Colonic mucosa (tissue), 4 donors: ENCODE results near the gene UQCRHL. TPM values are rescaled to one million over a fixed set of nuclear protein-coding genes. Genes with fewer than 3 reads are reported as not detected.
"Not testable (repeated sequence)": the region's sequence is repeated elsewhere in the genome, so short reads cannot be mapped to it uniquely, and the experiment has no call there.

Source experiments
- DNase-seq: peaks from one replicate; pipeline ENCODE4 v3.0.0-alpha.2; 2020
- H3K27ac ChIP-seq: fragments of 200-600 bp; one replicate; pipeline ENCODE4 v1.8.0; 2021
- H3K27me3 ChIP-seq: fragments of 200-600 bp; one replicate; pipeline ENCODE4 v1.8.0; 2021
- H3K36me3 ChIP-seq: fragments of 200-600 bp; one replicate; pipeline ENCODE4 v1.8.0; 2021
- H3K4me1 ChIP-seq: fragments of 200-600 bp; one replicate; pipeline ENCODE4 v1.8.0; 2021; ENCODE audit warnings: mild to moderate bottlenecking
- H3K4me3 ChIP-seq: fragments of 200-600 bp; one replicate; pipeline ENCODE4 v1.8.0; 2021
- H3K9ac ChIP-seq, 2 donors: one replicate each; pipeline ENCODE4 v1.7.0; 2013; ENCODE audit warnings: control low read depth in 2 of 2, low read depth in 2 of 2, low read length in 2 of 2
- H3K9me3 ChIP-seq: fragments of 200-600 bp; one replicate; pipeline ENCODE4 v1.8.0; 2021
- intact Hi-C: fragments of 100-400 bp; cut with DNase I; formaldehyde crosslinking; loops from one replicate; pipeline ENCODE4 v1.14.1; 2022
- total RNA-seq, 2 donors: library from RNA; stranded (reverse); fragmentation: NEBNext Ultra II Directional in 1 of 2; extraction: Animal tissue kit (Norgen Biotek cat#: 25700) in 1 of 2; gene quantifications; one replicate each; pipeline ENCODE4 v1.2.1, GENCODE V29; 2021
- TF ChIP-seq, protein P1 (sequence below): fragments of 200-600 bp; IDR thresholded peaks from one replicate; pipeline ENCODE4 v1.8.0; 2022; ENCODE audit warnings: antibody characterized with exemption, mild to moderate bottlenecking
- donor health status: healthy.
- donor health status: DM: no; HTN: no; CAD: no.
- donor health status: DM: no; HTN: no; CAD: no.

UQCRHL gene
- total RNA-seq, 2 donors from 2014 or later, result 2.4 to 3.2 TPM

DNA sequence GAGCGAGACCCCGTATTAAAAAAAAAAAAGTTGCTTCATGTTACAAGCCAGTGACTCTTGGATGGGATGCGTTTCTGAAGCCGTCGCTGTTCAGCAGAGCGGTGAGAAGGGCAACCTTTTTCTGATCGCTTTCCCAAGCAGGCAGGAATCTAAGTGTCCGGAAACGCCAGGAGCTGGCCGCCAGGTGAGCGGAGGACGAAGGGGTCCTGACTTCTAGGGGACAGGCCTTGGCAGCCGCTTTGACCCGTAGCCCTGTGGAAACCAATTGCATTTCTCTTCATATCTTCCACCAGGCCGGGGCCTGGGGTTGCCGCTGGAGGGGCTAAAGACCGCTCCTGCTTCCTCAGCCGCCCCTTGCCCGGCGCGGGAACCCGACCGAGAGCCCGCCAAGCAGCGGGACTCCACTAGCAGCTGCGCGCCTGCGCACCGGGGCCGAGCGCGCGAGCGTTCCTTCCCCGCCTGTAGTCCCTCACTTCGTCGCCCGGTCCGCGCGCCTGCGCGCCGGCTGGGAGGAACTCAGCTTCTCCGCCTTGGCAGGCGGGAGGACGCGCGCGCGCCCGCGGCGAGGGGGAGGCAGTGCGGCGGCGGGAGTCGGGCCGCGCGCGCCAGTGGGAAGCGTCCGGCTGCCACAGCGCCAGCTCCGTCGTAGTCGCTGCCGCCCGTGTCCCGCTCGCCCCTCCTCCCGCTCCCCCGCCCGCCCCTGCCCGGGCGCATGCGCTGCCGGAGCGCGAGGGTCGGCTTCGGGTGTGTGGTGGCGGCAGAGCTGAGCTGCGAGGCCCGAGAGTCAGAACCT, 39.8 kb upstream of the UQCRHL start, which contains the start of gene SPEN:
TSS of gene SPEN (plus strand) at position 608 of the 793 bp plus-strand sequence. CDS start 361 bp downstream, outside the sequence.
- Histone ChIP-seq H3K9me3 (no peaks in the 10 kb centered on the region), H3K9ac (peak within 1 kb of the TSS; percentile 95 to 99), H3K4me3 (peak within 1 kb of the TSS; percentile 85), H3K4me1 (peaks cover 8% of the 10 kb centered on the region), H3K27ac (peak within 1 kb of the TSS; percentile 97), H3K27me3 (no peaks in the 10 kb centered on the region), H3K36me3 (no peaks in the 10 kb centered on the region)
- DNase-seq, result peak; percentile 97
- intact Hi-C loops, result loop anchor here (5.0 kb wide), 1 partner anchor 40 kb away; no protein-coding TSS in a partner anchor
- TF ChIP-seq, protein P1, sequence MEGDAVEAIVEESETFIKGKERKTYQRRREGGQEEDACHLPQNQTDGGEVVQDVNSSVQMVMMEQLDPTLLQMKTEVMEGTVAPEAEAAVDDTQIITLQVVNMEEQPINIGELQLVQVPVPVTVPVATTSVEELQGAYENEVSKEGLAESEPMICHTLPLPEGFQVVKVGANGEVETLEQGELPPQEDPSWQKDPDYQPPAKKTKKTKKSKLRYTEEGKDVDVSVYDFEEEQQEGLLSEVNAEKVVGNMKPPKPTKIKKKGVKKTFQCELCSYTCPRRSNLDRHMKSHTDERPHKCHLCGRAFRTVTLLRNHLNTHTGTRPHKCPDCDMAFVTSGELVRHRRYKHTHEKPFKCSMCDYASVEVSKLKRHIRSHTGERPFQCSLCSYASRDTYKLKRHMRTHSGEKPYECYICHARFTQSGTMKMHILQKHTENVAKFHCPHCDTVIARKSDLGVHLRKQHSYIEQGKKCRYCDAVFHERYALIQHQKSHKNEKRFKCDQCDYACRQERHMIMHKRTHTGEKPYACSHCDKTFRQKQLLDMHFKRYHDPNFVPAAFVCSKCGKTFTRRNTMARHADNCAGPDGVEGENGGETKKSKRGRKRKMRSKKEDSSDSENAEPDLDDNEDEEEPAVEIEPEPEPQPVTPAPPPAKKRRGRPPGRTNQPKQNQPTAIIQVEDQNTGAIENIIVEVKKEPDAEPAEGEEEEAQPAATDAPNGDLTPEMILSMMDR, result no peak

DNA sequence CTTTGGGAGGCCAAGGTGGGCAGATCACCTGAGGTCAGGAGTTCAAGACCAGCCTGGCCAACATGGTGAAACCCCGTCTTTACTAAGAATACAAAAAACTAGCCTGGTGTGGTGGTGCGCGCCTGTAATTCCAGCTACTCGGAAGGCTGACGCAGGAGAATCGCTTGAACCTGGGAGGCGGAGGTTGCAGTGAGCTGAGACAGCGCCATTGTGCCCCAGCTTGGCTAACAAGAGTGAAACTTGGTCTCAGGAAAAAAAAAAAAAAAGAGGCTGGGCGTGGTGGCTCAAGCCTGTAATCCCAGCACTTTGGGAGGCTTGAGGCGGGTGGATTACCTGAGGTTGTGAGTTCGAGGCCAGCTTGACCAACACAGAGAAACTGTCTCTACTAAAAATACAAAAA, 38.6 kb upstream of the UQCRHL start:
- not testable (repeated sequence) for H3K27me3 ChIP-seq, H3K9ac ChIP-seq, H3K36me3 ChIP-seq, H3K27ac ChIP-seq, H3K4me1 ChIP-seq, DNase-seq, H3K4me3 ChIP-seq, H3K9me3 ChIP-seq
- intact Hi-C loops, result loop anchor here (5.0 kb wide), 1 partner anchor 41 kb away; no protein-coding TSS in a partner anchor

DNA sequence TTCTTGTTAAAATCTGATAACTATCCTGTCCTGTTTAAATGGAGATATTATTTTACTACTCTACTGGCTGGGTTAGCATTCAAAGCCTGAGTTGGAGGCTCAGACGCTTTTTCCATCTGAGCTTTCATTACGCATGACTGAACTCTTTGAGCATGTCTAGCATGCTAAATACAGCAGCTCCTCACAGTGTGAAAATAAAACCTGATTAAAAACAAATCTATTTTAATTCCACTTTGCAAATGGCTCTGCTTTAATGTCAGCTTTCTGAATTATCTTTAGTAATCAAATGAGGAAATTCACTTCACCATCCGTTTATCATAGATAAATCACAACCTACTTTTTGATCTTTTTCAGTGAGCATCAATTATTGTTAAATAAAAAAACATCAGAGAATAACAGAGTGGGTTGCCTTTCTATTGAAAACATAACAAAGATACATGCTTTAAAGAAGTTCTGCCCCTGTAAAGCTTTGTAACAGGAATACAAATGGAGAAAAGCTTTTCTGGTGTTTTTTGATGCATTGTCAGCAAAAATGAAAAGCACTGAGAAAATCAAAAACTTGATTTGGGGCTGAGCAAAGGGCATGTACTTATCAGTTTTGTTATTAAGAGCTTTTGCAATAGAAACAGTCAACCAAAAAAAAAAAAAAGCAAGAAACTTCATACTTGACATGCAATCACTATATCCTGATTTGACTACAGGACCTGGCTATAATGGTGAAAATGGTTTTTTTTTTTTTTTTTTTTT, 36.5 kb upstream of the UQCRHL start:
- H3K9ac ChIP-seq, result no peak overlapping the region

DNA sequence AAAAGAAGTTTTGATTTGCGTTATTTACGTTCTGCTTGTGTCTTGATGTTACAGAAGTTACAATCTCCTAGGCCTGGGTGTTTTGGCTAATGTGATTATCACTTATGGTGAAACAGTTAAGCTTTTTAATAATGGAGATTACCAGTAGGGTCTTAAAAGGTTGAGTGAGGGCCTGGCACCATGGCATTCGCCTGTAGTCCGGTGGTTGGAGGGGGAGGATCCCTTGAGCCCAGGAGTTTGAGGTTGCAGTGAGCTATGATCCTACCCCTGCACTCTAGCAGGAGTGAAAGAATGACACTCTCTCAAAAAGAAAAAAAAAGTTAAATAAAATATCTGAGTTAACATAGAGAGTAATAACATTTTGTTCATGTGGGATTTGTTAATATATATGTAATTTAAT, 31.3 kb upstream of the UQCRHL start:
- intact Hi-C loops, result no loop called here
- H3K27me3 ChIP-seq, result no peaks in the 10 kb centered on the region
- no peak for DNase-seq
- no peak overlapping the region for H3K27ac ChIP-seq
- H3K4me3 ChIP-seq, result no peak overlapping the region
- H3K36me3 ChIP-seq, result no peaks in the 10 kb centered on the region
- TF ChIP-seq, protein P1, result no peak
- no peaks in the 10 kb centered on the region for H3K4me1 ChIP-seq
- no peak overlapping the region for H3K9ac ChIP-seq
- no peaks in the 10 kb centered on the region for H3K9me3 ChIP-seq

More for the DNA sequence above, 36.5 kb upstream of the UQCRHL start:
- TF ChIP-seq, protein P1, result no peak
- DNase-seq, result no peak
- Histone ChIP-seq H3K4me3 (no peak overlapping the region), H3K9me3 (no peaks in the 10 kb centered on the region), H3K27ac (no peak overlapping the region), H3K4me1 (no peaks in the 10 kb centered on the region), H3K27me3 (no peaks in the 10 kb centered on the region), H3K36me3 (no peaks in the 10 kb centered on the region)
- intact Hi-C loops, result no loop called here

DNA sequence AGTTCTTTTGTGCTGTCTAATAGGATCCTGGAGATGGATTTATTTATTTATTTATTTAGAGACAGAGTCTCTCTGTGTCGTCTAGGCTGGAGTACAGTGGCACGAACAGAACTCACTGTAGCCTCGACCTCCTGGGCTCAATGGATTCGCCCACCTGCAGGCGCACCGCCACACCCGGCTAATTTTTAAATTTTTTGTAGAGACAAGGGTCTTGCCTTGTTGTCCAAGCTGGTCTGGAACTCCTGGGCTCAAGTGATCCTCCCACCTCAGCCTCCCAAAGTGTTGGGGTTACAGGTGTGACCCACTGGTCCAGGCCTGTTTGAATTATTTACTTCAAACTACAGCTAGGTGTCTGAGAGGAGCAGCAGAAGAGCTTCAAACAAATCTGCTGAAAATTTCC, 30.5 kb upstream of the UQCRHL start:
- H3K9me3 ChIP-seq, result no peaks in the 10 kb centered on the region
- H3K27ac ChIP-seq, result no peak overlapping the region
- TF ChIP-seq, protein P1, result no peak
- no peaks in the 10 kb centered on the region for H3K27me3 ChIP-seq
- no peaks in the 10 kb centered on the region for H3K4me1 ChIP-seq
- DNase-seq, result no peak
- no peak overlapping the region for H3K4me3 ChIP-seq
- no peak overlapping the region for H3K9ac ChIP-seq
- intact Hi-C loops, result no loop called here
- no peaks in the 10 kb centered on the region for H3K36me3 ChIP-seq
